Measurements from ENCODE around the gene ALOX5AP. TPM values are rescaled to one million over a fixed set of nuclear protein-coding genes. Genes with fewer than 3 reads are reported as not detected.

ALOX5AP gene
- total and polyA plus RNA-seq, 10 of the 15 experiments (the other 5 are each of a cell fraction or from before 2014, with no cell fraction given): 45.9 to 426 (median 109) TPM

DNA sequence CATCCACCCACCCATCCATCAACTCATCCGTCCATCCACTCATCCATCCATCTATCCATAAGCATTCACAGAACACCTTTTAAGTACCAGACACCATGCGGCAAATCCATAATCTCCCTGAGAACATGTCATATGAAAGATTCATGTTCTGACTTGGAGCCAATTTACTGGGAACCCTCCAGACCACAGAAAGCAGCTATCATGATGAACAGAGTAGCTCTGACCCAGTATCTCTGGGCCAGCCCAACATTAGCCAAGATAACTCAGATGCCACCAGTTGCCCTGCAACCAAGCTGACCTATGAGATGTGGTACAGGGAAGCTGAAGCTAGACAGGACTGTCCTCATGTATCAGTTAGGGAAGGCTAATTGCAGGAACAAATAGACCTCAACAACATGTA is 51.3 kb downstream of the ALOX5AP start:
- Histone ChIP-seq H3K4me1 (ENCODE audit: control insufficient read depth, insufficient read depth, low read length) (no peaks in the 10 kb centered on the region), H3K9me3 (replicated peaks; ENCODE audit: control insufficient read depth, insufficient read depth, low read length) (no peaks in the 10 kb centered on the region), H3K4me3 (no peak overlapping the region), H3K36me3 (ENCODE audit: control insufficient read depth in 2 of 2, insufficient read depth in 2 of 2, low read length in 1 of 2) (no peaks in the 10 kb centered on the region), H3K9ac (ENCODE audit: control insufficient read depth, insufficient read depth, low read length) (no peak overlapping the region), H4K20me1 (ENCODE audit: control insufficient read depth, insufficient read depth) (no peaks in the 10 kb centered on the region), H2AFZ (ENCODE audit: control insufficient read depth, low read depth, low read length) (no peak overlapping the region), H3K27me3 (replicated peaks in 1 of 2; ENCODE audit: control insufficient read depth in 2 of 2, insufficient read depth in 2 of 2, low read length in 1 of 2) (no peaks in the 10 kb centered on the region), H3K4me2 (ENCODE audit: control insufficient read depth, insufficient read depth) (no peak overlapping the region), H3K27ac (ENCODE audit: control insufficient read depth, insufficient read depth) (no peak overlapping the region), H3K79me2 (ENCODE audit: control insufficient read depth, insufficient read depth, low read length) (no peaks in the 10 kb centered on the region)
- no peak for FAIRE-seq
- DNase-seq (ENCODE audit: low read depth, low spot score): no peak
- no TSS peak for BruUV-seq (replicated peaks)
- TF ChIP-seq NFYB (IDR thresholded peaks at IDR 0.05; ENCODE audit: insufficient read depth, low read depth, low read length): no peak
- no peak for TF ChIP-seq YY1 (IDR thresholded peaks at IDR 0.05; ENCODE audit: low read depth, low read length)
- no peak for TF ChIP-seq ATF7 (IDR thresholded peaks at IDR 0.05; ENCODE audit: low read depth)
- no peak for TF ChIP-seq SREBF1 (IDR thresholded peaks at IDR 0.05; ENCODE audit: low read length)
- no peak for TF ChIP-seq BCL11A (IDR thresholded peaks at IDR 0.05; ENCODE audit: low read depth, low read length)
- no peak for TF ChIP-seq POLR2AphosphoS2 (IDR thresholded peaks at IDR 0.05; ENCODE audit: low read depth, low read length)
- TF ChIP-seq TCF3 (IDR thresholded peaks at IDR 0.05; ENCODE audit: borderline replicate concordance, insufficient read depth, low read depth, low read length): no peak
- TF ChIP-seq ATF3 (IDR thresholded peaks at IDR 0.05; ENCODE audit: borderline replicate concordance, extremely low read depth, low read depth, low read length): no peak
- no peak for TF ChIP-seq RFX5 (IDR thresholded peaks at IDR 0.05; ENCODE audit: low read depth, low read length)
- no peak for TF ChIP-seq NR2C2 (IDR thresholded peaks at IDR 0.05; ENCODE audit: borderline replicate concordance, control insufficient read depth, insufficient read length, low read depth)
- ATAC-seq: no peak
- in situ Hi-C loops (cut with MboI) (no loop called here), intact Hi-C loops (cut with micrococcal nuclease; ENCODE audit: unreplicated experiment) (no loop called here)
- 100% methylated on average over 1 of the region's 2 CpGs for WGBS (ENCODE audit: insufficient coverage, insufficient replicate concordance, low lambda C conversion rate, missing lambda C conversion rate)
- SMC1A ChIA-PET (ENCODE audit: uncharacterized antibody, unreplicated experiment): interaction anchor here (2.3 kb wide), 1 partner anchor 47 kb away, joined by 8 read pairs; no protein-coding TSS in a partner anchor
- RAD21 ChIA-PET (ENCODE audit: unreplicated experiment): no interaction called here
- POLR2A ChIA-PET: interaction anchor here (1.2 kb wide), 1 partner anchor 11 kb away, joined by 3 read pairs; no protein-coding TSS in a partner anchor
- CTCF ChIA-PET: interaction anchor here (1.9 kb wide), 1 partner anchor 9 kb away, joined by 4 read pairs; no protein-coding TSS in a partner anchor

Measured in GM12878 (cell line).